Neural cell (in vitro differentiated cells): Measurements from ENCODE around the gene ZNF214. TPM values are rescaled to one million over a fixed set of nuclear protein-coding genes. Genes with fewer than 3 reads are reported as not detected.

ENCODE experiments used
- H2AFZ ChIP-seq: fragments of 200-600, 300-800 bp; sonication (generic), shearing (Covaris generic); 2 replicates; pipeline ENCODE4 v1.6.0; 2014; ENCODE audit warnings: low read depth, mild to moderate bottlenecking, antibody characterized with exemption, low read length, moderate library complexity
- H3F3A ChIP-seq: fragments of 200-600 bp; shearing (Covaris generic); 2 replicates; pipeline ENCODE4 v1.6.1; 2016; ENCODE audit warnings: mild to moderate bottlenecking, moderate library complexity, mixed read lengths, antibody characterized with exemption, low read length; ENCODE audit not compliant: insufficient read depth, poor library complexity, severe bottlenecking
- H3K27ac ChIP-seq: fragments of 200-600, 300-800 bp; sonication (generic), shearing (Covaris generic); 2 replicates; pipeline ENCODE4 v1.5.1; 2014; ENCODE audit warnings: mild to moderate bottlenecking, low read length, moderate library complexity
- H3K27me3 ChIP-seq: fragments of 300-800, 200-600 bp; sonication (generic), shearing (Covaris generic); 2 replicates; pipeline ENCODE4 v1.6.0; 2014; ENCODE audit warnings: mild to moderate bottlenecking, low read depth, low read length, moderate library complexity; ENCODE audit not compliant: insufficient read depth
- H3K36me3 ChIP-seq: fragments of 300-800, 200-600 bp; sonication (generic), shearing (Covaris generic); 2 replicates; pipeline ENCODE4 v1.5.1; 2014; ENCODE audit warnings: mild to moderate bottlenecking, antibody characterized with exemption, low read length, moderate library complexity; ENCODE audit not compliant: insufficient read depth
- H3K4me2 ChIP-seq: fragments of 300-800, 200-600 bp; sonication (generic), shearing (Covaris generic); 2 replicates; pipeline ENCODE4 v1.6.0; 2014; ENCODE audit warnings: mild to moderate bottlenecking, low read length
- H3K4me3 ChIP-seq: fragments of 300-800, 200-600 bp; sonication (generic), shearing (Covaris generic); 2 replicates; pipeline ENCODE4 v1.5.1; 2014; ENCODE audit warnings: mild to moderate bottlenecking, low read length, moderate library complexity
- H3K79me2 ChIP-seq: fragments of 200-600 bp; shearing (Covaris generic); replicated peaks from 2 replicates; pipeline ENCODE4 v1.6.0; 2014; ENCODE audit warnings: mild to moderate bottlenecking, low read length, moderate library complexity; ENCODE audit not compliant: insufficient read depth
- H3K9ac ChIP-seq: fragments of 300-800, 200-600 bp; sonication (generic), shearing (Covaris generic); 2 replicates; pipeline ENCODE4 v1.6.1; 2016; ENCODE audit warnings: mild to moderate bottlenecking, low read length, mixed read lengths
- H3K9me2 ChIP-seq: fragments of 200-600 bp; shearing (Covaris generic); 2 replicates; pipeline ENCODE4 v1.6.1; 2016; ENCODE audit warnings: mild to moderate bottlenecking, low read length, mixed read lengths; ENCODE audit not compliant: insufficient read depth
- H3K9me3 ChIP-seq: fragments of 200-600, 300-800 bp; sonication (generic), shearing (Covaris generic); 2 replicates; pipeline ENCODE4 v1.6.1; 2016; ENCODE audit warnings: mild to moderate bottlenecking, mixed run types, low read length, moderate library complexity, mixed read lengths
- H4K20me1 ChIP-seq: fragments of 200-600 bp; shearing (Covaris generic); 2 replicates; pipeline ENCODE4 v1.6.1; 2016; ENCODE audit warnings: mild to moderate bottlenecking, mixed run types; ENCODE audit not compliant: insufficient read depth
- CTCF ChIP-seq: fragments of 450-650 bp; IDR thresholded peaks from 2 replicates; pipeline ENCODE4 v1.5.1; 2014; ENCODE audit warnings: antibody characterized with exemption, mild to moderate bottlenecking, moderate library complexity; ENCODE audit not compliant: poor library complexity, severe bottlenecking
- EP300 ChIP-seq: fragments of 450-650 bp; conservative IDR thresholded peaks from 2 replicates; pipeline ENCODE4 v1.6.1; 2014; ENCODE audit warnings: antibody characterized with exemption, mild to moderate bottlenecking, moderate library complexity; ENCODE audit not compliant: poor library complexity, severe bottlenecking
- EZH2 ChIP-seq: fragments of 200-600, 300-800 bp; shearing (Covaris generic), sonication (generic); IDR thresholded peaks from 2 replicates; pipeline ENCODE4 v1.6.1; 2014; ENCODE audit warnings: antibody characterized with exemption, low read length, borderline replicate concordance, mild to moderate bottlenecking; ENCODE audit not compliant: insufficient read depth, poor library complexity, severe bottlenecking
- MXI1 ChIP-seq: fragments of 450-650 bp; conservative IDR thresholded peaks from 2 replicates; pipeline ENCODE4 v1.6.1; 2014; ENCODE audit warnings: antibody characterized with exemption, mild to moderate bottlenecking; ENCODE audit not compliant: poor library complexity, severe bottlenecking
- POLR2AphosphoS5 ChIP-seq: IDR thresholded peaks from 2 replicates; pipeline ENCODE4 v1.6.1; 2012
- RAD21 ChIP-seq: fragments of 450-650 bp; conservative IDR thresholded peaks from 2 replicates; pipeline ENCODE4 v1.6.1; 2014; ENCODE audit warnings: antibody characterized with exemption, mild to moderate bottlenecking, moderate library complexity
- REST ChIP-seq: IDR thresholded peaks from 2 replicates; pipeline ENCODE4 v1.6.1; 2012; ENCODE audit warnings: borderline replicate concordance
- SMC3 ChIP-seq: fragments of 450-650 bp; conservative IDR thresholded peaks from 2 replicates; pipeline ENCODE4 v1.6.1; 2014; ENCODE audit warnings: antibody characterized with exemption, mild to moderate bottlenecking, moderate library complexity; ENCODE audit not compliant: poor library complexity
- TAF1 ChIP-seq: IDR thresholded peaks from 2 replicates; pipeline ENCODE4 v1.6.1; 2012; ENCODE audit warnings: low read depth
- polyA plus RNA-seq: library from polyadenylated mRNA; depleted of rRNA; stranded (reverse); fragments of >200 nt; gene quantifications from 2 replicates; pipeline ENCODE4 v1.2.3, GENCODE V29; 2014

ZNF214 gene
- polyA plus RNA-seq, 1 donor from 2014 or later = 6.9 TPM

- H3K27ac ChIP-seq = no peak overlapping the region
- H2AFZ ChIP-seq = no peak overlapping the region
- no peaks in the 10 kb centered on the region for H3K9me3 ChIP-seq
- no peaks in the 10 kb centered on the region for H3K79me2 ChIP-seq
- no peak overlapping the region for H3K4me2 ChIP-seq
- H3K4me3 ChIP-seq = no peak overlapping the region
- H3K9me2 ChIP-seq = no peaks in the 10 kb centered on the region
- no peaks in the 10 kb centered on the region for H3K27me3 ChIP-seq
- H4K20me1 ChIP-seq = no peaks in the 10 kb centered on the region
- no peak overlapping the region for H3K9ac ChIP-seq
- TF ChIP-seq POLR2AphosphoS5 (no peak), REST (no peak), MXI1 (no peak), SMC3 (no peak)
- H3K36me3 ChIP-seq = no peaks in the 10 kb centered on the region
- no peaks in the 10 kb centered on the region for H3F3A ChIP-seq
Measured at GRCh38 chr11:7014118-7014517, 6.0 kb downstream of the ZNF214 start.

GRCh38 chr11:7004482-7004881 lies 15.7 kb downstream of the ZNF214 start:
- Histone ChIP-seq H3K4me2 (no peak overlapping the region), H3K27me3 (no peaks in the 10 kb centered on the region), H3K79me2 (no peaks in the 10 kb centered on the region), H3K9me2 (no peaks in the 10 kb centered on the region), H3K9ac (no peak overlapping the region), H4K20me1 (no peaks in the 10 kb centered on the region), H3K36me3 (no peaks in the 10 kb centered on the region), H3K9me3 (no peaks in the 10 kb centered on the region), H3K27ac (no peak overlapping the region), H3F3A (no peaks in the 10 kb centered on the region), H2AFZ (no peak overlapping the region), H3K4me3 (no peak overlapping the region)
- TF ChIP-seq REST (no peak), SMC3 (no peak), POLR2AphosphoS5 (no peak), EP300 (no peak), RAD21 (no peak), MXI1 (no peak), EZH2 (no peak), TAF1 (no peak), CTCF (no peak)
